Cardiac muscle cell (in vitro differentiated cells and primary cell): ENCODE measurements around the gene DCHS2. TPM values are rescaled to one million over a fixed set of nuclear protein-coding genes. Genes with fewer than 3 reads are reported as not detected.
A peak's percentile ranks its signal among the peaks of the same experiment; 100 is the strongest.

Experiments used
- DNase-seq, 2 donors: peaks; one replicate each; pipeline versions ENCODE4 v3.0.0 to v3.0.0-alpha.2; 2010 to 2017; ENCODE audit warnings: low read depth in 1 of 2, low spot score in 1 of 2
- H3K27ac ChIP-seq: fragments of 200-600 bp; sonication (generic); 2 replicates; pipeline ENCODE4 v1.5.1; 2016
- H3K27me3 ChIP-seq: fragments of 200-600 bp; sonication (generic); 2 replicates; pipeline ENCODE4 v1.6.0; 2016; ENCODE audit warnings: control low read depth
- H3K36me3 ChIP-seq: fragments of 200-600 bp; sonication (generic); 2 replicates; pipeline ENCODE4 v1.5.1; 2016; ENCODE audit warnings: control low read depth
- H3K4me1 ChIP-seq: fragments of 200-600 bp; sonication (generic); 2 replicates; pipeline ENCODE4 v1.8.1; 2017; ENCODE audit warnings: low read depth, mild to moderate bottlenecking, mixed run types
- H3K4me3 ChIP-seq: fragments of 200-600 bp; sonication (generic); 2 replicates; pipeline ENCODE4 v1.5.1; 2016; ENCODE audit warnings: mild to moderate bottlenecking
- H3K9me3 ChIP-seq: fragments of 200-600 bp; sonication (generic); 2 replicates; pipeline ENCODE4 v1.5.1; 2017; ENCODE audit warnings: low read depth, mild to moderate bottlenecking, control low read depth
- polyA plus RNA-seq: library from polyadenylated mRNA; unstranded; fragments of >200 nt; fragmentation: Nextera tagmentation; extraction: Ambion mirVana; gene quantifications from 2 replicates; pipeline ENCODE4 v1.2.1, GENCODE V29; 2016
- total RNA-seq: library from RNA; depleted of rRNA; stranded (reverse); fragments of >200 nt; gene quantifications from 2 replicates; pipeline ENCODE4 v1.2.3, GENCODE V29; 2016
- TF ChIP-seq, protein P1 (sequence below): IDR thresholded peaks from 2 replicates; pipeline ENCODE4 v1.5.1; 2012; ENCODE audit warnings: low read depth, mild to moderate bottlenecking, low read length

The DCHS2 gene
- total and polyA plus RNA-seq, 2 experiments from 2014 or later, result 0.09 TPM; not detected in 1

DNA sequence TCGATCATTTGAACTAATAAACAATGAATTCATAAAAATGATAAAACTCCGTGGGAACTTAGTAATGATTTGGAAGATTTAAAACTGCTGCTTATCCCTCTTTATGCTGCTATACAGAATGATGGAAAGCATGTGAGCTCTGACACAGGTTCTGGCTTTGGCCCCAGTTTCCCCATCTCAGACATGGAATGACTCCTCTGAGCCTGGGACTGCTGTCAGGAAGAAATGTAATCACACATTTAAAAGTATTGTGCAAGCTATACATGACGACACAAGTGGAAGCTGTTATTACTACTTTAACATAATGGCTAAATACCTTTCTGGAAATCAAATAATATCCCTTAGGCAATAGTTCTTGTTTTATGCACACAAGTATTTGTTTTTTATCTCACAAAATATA lies 161.7 kb downstream of the DCHS2 start:
- peaks cover 31% of the 10 kb centered on the region for H3K27me3 ChIP-seq
- H3K4me3 ChIP-seq, result no peak overlapping the region
- no peaks in the 10 kb centered on the region for H3K4me1 ChIP-seq
- TF ChIP-seq, protein P1, sequence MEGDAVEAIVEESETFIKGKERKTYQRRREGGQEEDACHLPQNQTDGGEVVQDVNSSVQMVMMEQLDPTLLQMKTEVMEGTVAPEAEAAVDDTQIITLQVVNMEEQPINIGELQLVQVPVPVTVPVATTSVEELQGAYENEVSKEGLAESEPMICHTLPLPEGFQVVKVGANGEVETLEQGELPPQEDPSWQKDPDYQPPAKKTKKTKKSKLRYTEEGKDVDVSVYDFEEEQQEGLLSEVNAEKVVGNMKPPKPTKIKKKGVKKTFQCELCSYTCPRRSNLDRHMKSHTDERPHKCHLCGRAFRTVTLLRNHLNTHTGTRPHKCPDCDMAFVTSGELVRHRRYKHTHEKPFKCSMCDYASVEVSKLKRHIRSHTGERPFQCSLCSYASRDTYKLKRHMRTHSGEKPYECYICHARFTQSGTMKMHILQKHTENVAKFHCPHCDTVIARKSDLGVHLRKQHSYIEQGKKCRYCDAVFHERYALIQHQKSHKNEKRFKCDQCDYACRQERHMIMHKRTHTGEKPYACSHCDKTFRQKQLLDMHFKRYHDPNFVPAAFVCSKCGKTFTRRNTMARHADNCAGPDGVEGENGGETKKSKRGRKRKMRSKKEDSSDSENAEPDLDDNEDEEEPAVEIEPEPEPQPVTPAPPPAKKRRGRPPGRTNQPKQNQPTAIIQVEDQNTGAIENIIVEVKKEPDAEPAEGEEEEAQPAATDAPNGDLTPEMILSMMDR, result no peak
- H3K9me3 ChIP-seq, result no peaks in the 10 kb centered on the region
- no peak overlapping the region for H3K27ac ChIP-seq
- DNase-seq, result peak in 1 of 2 donors; percentile 70
- no peaks in the 10 kb centered on the region for H3K36me3 ChIP-seq

DNA sequence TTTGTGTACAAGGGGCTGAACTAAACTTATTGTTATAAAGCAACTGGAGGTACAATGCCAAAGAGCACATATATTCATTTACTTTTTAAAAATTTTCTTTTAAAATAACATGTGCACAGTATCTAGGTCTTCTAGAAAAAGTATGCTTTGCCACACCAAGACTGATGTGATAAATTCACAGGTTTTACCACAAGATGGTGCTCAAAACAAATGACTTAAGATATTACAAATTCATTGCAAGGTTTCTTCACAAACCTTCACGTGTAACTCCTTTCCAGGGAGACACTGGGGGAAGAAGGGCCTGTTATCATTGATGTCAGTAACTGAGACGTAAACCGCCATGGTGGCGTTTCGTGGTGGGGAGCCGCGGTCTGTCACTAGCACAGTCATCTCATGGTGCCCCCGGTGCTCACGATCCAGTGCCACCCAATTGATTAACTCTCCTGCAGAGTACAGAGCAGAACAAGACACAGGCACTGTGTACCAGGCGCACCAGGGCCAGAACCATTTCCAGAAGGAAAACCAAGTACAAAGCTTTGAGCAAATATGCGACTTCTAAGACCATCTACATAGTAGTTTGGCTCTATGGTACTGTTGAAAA lies 162.2 kb downstream of the DCHS2 start:
- H3K4me1 ChIP-seq, result no peaks in the 10 kb centered on the region
- peak; percentile 39 to 49 for DNase-seq
- peaks cover 31% of the 10 kb centered on the region for H3K27me3 ChIP-seq
- no peak overlapping the region for H3K4me3 ChIP-seq
- no peaks in the 10 kb centered on the region for H3K36me3 ChIP-seq
- H3K9me3 ChIP-seq, result no peaks in the 10 kb centered on the region
- TF ChIP-seq, protein P1, result peak; percentile 31
- H3K27ac ChIP-seq, result no peak overlapping the region

DNA sequence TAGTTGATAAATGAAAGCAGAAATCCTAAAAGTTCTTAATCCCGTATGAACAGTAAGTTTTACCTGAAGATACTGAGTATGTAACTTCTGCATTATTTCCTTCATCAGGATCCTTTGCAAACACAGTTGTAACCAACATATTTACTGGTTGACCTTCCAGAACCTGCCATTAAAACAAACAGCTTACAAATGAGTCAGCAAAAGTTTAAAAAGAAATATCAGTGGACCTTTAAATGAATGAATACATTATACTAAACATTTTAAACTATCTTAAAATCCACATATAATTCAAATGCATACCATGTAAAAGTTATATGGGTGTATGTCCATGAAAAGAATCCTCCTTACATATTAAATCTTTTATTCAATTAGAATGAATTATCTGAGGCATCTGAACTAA lies 163.6 kb downstream of the DCHS2 start:
- TF ChIP-seq, protein P1, result no peak
- H3K36me3 ChIP-seq, result no peaks in the 10 kb centered on the region
- DNase-seq, result no peak
- H3K27me3 ChIP-seq, result peaks cover 27% of the 10 kb centered on the region
- H3K4me3 ChIP-seq, result no peak overlapping the region
- no peaks in the 10 kb centered on the region for H3K9me3 ChIP-seq
- H3K4me1 ChIP-seq, result no peaks in the 10 kb centered on the region
- H3K27ac ChIP-seq, result no peak overlapping the region

DNA sequence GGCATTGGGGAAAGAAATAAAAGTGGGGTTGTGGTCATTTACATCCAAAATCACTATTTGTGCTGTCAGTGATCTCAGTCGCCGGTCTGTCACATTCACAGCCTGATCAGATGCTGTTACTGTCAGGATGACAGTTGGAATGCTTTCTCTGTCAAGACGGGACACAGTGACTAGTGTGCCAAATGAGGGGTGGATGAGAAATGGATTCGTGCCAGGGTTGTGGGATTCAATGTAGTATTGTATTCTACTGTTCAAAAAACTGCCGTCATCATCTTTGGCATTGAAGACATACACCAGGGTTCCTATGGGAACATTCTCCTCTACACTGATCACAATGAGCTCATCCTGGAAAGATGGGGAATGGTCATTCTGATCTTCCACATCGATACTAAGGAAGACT lies 171.1 kb downstream of the DCHS2 start:
- Histone ChIP-seq H3K4me1 (no peaks in the 10 kb centered on the region), H3K9me3 (no peaks in the 10 kb centered on the region), H3K36me3 (no peaks in the 10 kb centered on the region), H3K27ac (no peak overlapping the region), H3K27me3 (no peaks in the 10 kb centered on the region), H3K4me3 (no peak overlapping the region)
- DNase-seq, result no peak
- TF ChIP-seq, protein P1, result no peak

DNA sequence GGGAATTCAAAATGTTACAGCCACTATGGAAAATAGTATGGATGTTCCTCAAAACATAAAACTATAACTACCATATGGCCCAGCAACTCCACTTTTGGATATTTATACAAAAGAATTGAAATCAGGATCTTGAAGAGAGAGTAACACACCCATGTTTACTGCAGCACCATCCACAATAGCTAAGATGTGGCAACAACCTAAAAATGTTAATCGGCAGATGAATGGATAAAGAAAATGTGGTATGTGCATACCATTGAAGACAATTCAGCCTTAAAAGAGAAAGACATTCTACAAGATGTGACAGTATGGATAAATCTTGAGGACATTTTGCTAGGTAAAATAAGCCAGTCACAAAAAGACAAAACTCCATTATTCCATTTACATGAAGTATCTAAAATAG lies 171.9 kb downstream of the DCHS2 start:
- DNase-seq, result no peak
- TF ChIP-seq, protein P1, result no peak
- H3K27me3 ChIP-seq, result no peaks in the 10 kb centered on the region
- H3K4me3 ChIP-seq, result no peak overlapping the region
- H3K36me3 ChIP-seq, result no peaks in the 10 kb centered on the region
- no peaks in the 10 kb centered on the region for H3K9me3 ChIP-seq
- no peak overlapping the region for H3K27ac ChIP-seq
- no peaks in the 10 kb centered on the region for H3K4me1 ChIP-seq
